K562 (cell line): Measurements from ENCODE around the gene TRIM31. TPM values are rescaled to one million over a fixed set of nuclear protein-coding genes. Genes with fewer than 3 reads are reported as not detected.

Source experiments
- ATAC-seq: fragments of 200-7000 bp; cut with Tn5 transposase; 3 replicates; pipeline ENCODE4 v1.9.1; 2020; ENCODE audit warnings: moderate library complexity
- BruUV-seq: library from RNA; stranded (reverse); fragments of 400-500 nt; replicated peaks from 2 replicates; lab custom pipeline; 2021; lab: Mats Ljungman, UMichigan
- CTCF ChIA-PET: fragments of 300-600 bp; formaldehyde crosslinking; extraction: SDS; loops from one replicate; lab custom pipeline; 2021; ENCODE audit warnings: low intra/inter-chr PET ratio; lab: Yijun Ruan, JAX
- POLR2A ChIA-PET: fragments of 300-600, 350-650 bp; sonication (Branson Sonifier 250); formaldehyde crosslinking; extraction: SDS; loops from one replicate; lab custom pipeline; 2021; ENCODE audit warnings: antibody characterized with exemption, inconsistent platforms; lab: Yijun Ruan, JAX
- DNase-seq, 4 experiments: peaks; one replicate each; pipeline versions ENCODE4 v3.0.0 to v3.0.0-alpha.2; 2011 to 2018; ENCODE audit warnings: low spot score in 3 of 4, mixed read lengths in 3 of 4; ENCODE audit errors: extremely low read depth in 1 of 4
- FAIRE-seq: peaks from 2 replicates; lab custom pipeline; 2011; peaks lifted over from hg19 to GRCh38; lab: Jason Lieb, UNC
- H2AFZ ChIP-seq: 2 replicates; pipeline ENCODE4 v1.6.0; 2011; ENCODE audit warnings: low read depth, low read length, control low read depth, inconsistent platforms
- H3K27ac ChIP-seq: fragments of 200-600 bp; 3 replicates; pipeline ENCODE4 v1.8.0; 2011; ENCODE audit warnings: low read depth, mild to moderate bottlenecking, control low read depth, inconsistent platforms, low read length, moderate library complexity, mixed read lengths; ENCODE audit errors: extremely low read depth
- H3K27me3 ChIP-seq, 2 experiments: fragments of 300-600 bp in 1 of 2; 2 replicates in 1 of 2; 3 replicates in 1 of 2; pipeline versions ENCODE4 v1.6.0 to v1.8.0; 2011; ENCODE audit warnings: inconsistent platforms in 2 of 2, low read length in 2 of 2, mild to moderate bottlenecking in 1 of 2, mixed read lengths in 1 of 2, moderate library complexity in 1 of 2; ENCODE audit not compliant: control insufficient read depth in 2 of 2, insufficient read depth in 2 of 2
- H3K36me3 ChIP-seq: fragments of 300-600 bp; 3 replicates; pipeline ENCODE4 v1.8.0; 2011; ENCODE audit warnings: mild to moderate bottlenecking, low read length, inconsistent platforms; ENCODE audit not compliant: control insufficient read depth, insufficient read depth
- H3K4me1 ChIP-seq, 2 experiments: fragments of 200-600 bp in 1 of 2; replicated peaks in 1 of 2; 2 replicates in 1 of 2; 3 replicates in 1 of 2; pipeline versions ENCODE4 v1.5.1 to v1.8.0; 2011; ENCODE audit warnings: inconsistent platforms in 2 of 2, low read length in 2 of 2, mild to moderate bottlenecking in 1 of 2, mixed read lengths in 1 of 2, moderate library complexity in 1 of 2; ENCODE audit not compliant: control insufficient read depth in 2 of 2, insufficient read depth in 2 of 2
- H3K4me2 ChIP-seq: 2 replicates; pipeline ENCODE4 v1.6.1; 2011; ENCODE audit warnings: low read length, control low read depth, inconsistent platforms, mixed read lengths; ENCODE audit not compliant: insufficient read depth
- H3K4me3 ChIP-seq: fragments of 200-600 bp; sonication (generic), shearing (Covaris generic); 2 replicates; pipeline ENCODE4 v1.5.1; 2016; ENCODE audit warnings: control low read depth, inconsistent platforms
- H3K79me2 ChIP-seq: fragments of 200-600 bp; 3 replicates; pipeline ENCODE4 v1.8.0; 2011; ENCODE audit warnings: low read length, inconsistent platforms; ENCODE audit not compliant: control insufficient read depth, insufficient read depth
- H3K9ac ChIP-seq, 2 experiments: 2 replicates each; pipeline versions ENCODE4 v1.6.0 to v1.6.1; 2011; ENCODE audit warnings: low read depth in 2 of 2, low read length in 2 of 2, control low read depth in 1 of 2, inconsistent platforms in 1 of 2, mild to moderate bottlenecking in 1 of 2, mixed read lengths in 1 of 2; ENCODE audit not compliant: insufficient read depth in 1 of 2
- H3K9me1 ChIP-seq: one replicate; pipeline ENCODE4 v1.6.0; 2011; ENCODE audit warnings: inconsistent platforms, mild to moderate bottlenecking, low read length, moderate library complexity; ENCODE audit not compliant: control insufficient read depth, insufficient read depth
- H3K9me3 ChIP-seq: replicated peaks from 2 replicates; pipeline ENCODE4 v1.5.1; 2011; ENCODE audit warnings: low read depth, low read length, inconsistent platforms; ENCODE audit not compliant: control insufficient read depth, insufficient read depth
- H4K20me1 ChIP-seq: replicated peaks from 2 replicates; pipeline ENCODE4 v1.6.1; 2011; ENCODE audit warnings: low read length, inconsistent platforms, mixed read lengths; ENCODE audit not compliant: control insufficient read depth, insufficient read depth
- DDX20 ChIP-seq: fragments of 450-650 bp; IDR thresholded peaks from 2 replicates; pipeline ENCODE4 v1.6.1; 2016; ENCODE audit warnings: missing genetic modification characterization, low read depth, mild to moderate bottlenecking, missing compliant biosample characterization, moderate library complexity
- ESRRA ChIP-seq: fragments of 450-650 bp; IDR thresholded peaks from 2 replicates; pipeline ENCODE4 v1.6.1; 2014; ENCODE audit warnings: low read depth, mild to moderate bottlenecking, moderate library complexity, borderline replicate concordance
- ESRRB ChIP-seq: fragments of 250-450 bp; sonication (Bioruptor Pico); IDR thresholded peaks from 2 replicates; pipeline ENCODE4 v1.5.0; 2020; ENCODE audit warnings: mild to moderate bottlenecking, moderate library complexity, borderline replicate concordance
- HIVEP1 ChIP-seq: fragments of 250-450 bp; sonication (Bioruptor Pico); IDR thresholded peaks from 2 replicates; pipeline ENCODE4 v1.4.0; 2020; ENCODE audit warnings: mild to moderate bottlenecking
- MXI1 ChIP-seq: IDR thresholded peaks from 2 replicates; pipeline ENCODE4 v1.6.1; 2011; ENCODE audit warnings: low read depth, mild to moderate bottlenecking, improper control_type of control experiment, low read length
- PHB2 ChIP-seq: fragments of 450-650 bp; IDR thresholded peaks from 2 replicates; pipeline ENCODE4 v1.6.1; 2017; ENCODE audit warnings: low read depth
- ZNF316 ChIP-seq: fragments of 450-650 bp; IDR thresholded peaks from 2 replicates; pipeline ENCODE4 v1.6.1; 2016
- WGBS: fragments of 100-300 bp; shearing (Covaris generic); methylation state at CpG from one replicate; pipeline ENCODE4 v1.1.6; 2016; ENCODE audit warnings: low coverage, mixed read lengths; ENCODE audit not compliant: insufficient coverage; ENCODE audit errors: missing lambda C conversion rate; 5-methylcytosine and 5-hydroxymethylcytosine counted together
- in situ Hi-C: fragments of 300-500 bp; cut with MboI; formaldehyde crosslinking; loops from 4 replicates; pipeline ENCODE4 v1.15.0; 2018; ENCODE audit warnings: inconsistent platforms, mixed read lengths
- intact Hi-C: fragments of 100-400 bp; cut with micrococcal nuclease; formaldehyde crosslinking; loops from 2 replicates; pipeline ENCODE4 v1.14.2; 2022
- polyA plus RNA-seq, 8 experiments: library from polyadenylated mRNA; depleted of rRNA in 4 of 8; stranded (reverse) in 5 of 8; unstranded in 3 of 8; fragments of >200 nt; fragmentation: Nextera tagmentation in 2 of 8; fragmentation: Illumina TruSeq in 1 of 8; extraction: Ambion mirVana in 2 of 8; extraction: Trizol in 1 of 8; gene quantifications; 2 replicates each; pipeline versions ENCODE4 v1.2.1 to v1.2.3, GENCODE V29; 2011 to 2014; ENCODE audit warnings: inconsistent platforms in 1 of 8, missing spikeins in 1 of 8
- total RNA-seq, 7 experiments: library from RNA; depleted of rRNA in 6 of 7; stranded (reverse); fragments of >200 nt in 6 of 7; fragmentation: Illumina TruSeq in 2 of 7; extraction: Trizol in 2 of 7; gene quantifications; 2 replicates each; pipeline versions ENCODE4 v1.2.1 to v1.2.3, GENCODE V29; 2011 to 2021; ENCODE audit warnings: low replicate concordance in 1 of 7
- TF ChIP-seq, protein P1 (sequence below): fragments of 250-450 bp; sonication (Bioruptor Pico); IDR thresholded peaks from 2 replicates; pipeline ENCODE4 v1.6.1; 2021; ENCODE audit warnings: mild to moderate bottlenecking
- TF ChIP-seq, protein P2 (sequence below): fragments of 250-450 bp; sonication (Bioruptor Pico); IDR thresholded peaks from 2 replicates; pipeline ENCODE4 v1.5.0; 2021; ENCODE audit warnings: mild to moderate bottlenecking, borderline replicate concordance

The TRIM31 gene
- total and polyA plus RNA-seq, 9 of the 15 experiments (the other 6 are each of a cell fraction or from before 2014, with no cell fraction given): not detected

DNA sequence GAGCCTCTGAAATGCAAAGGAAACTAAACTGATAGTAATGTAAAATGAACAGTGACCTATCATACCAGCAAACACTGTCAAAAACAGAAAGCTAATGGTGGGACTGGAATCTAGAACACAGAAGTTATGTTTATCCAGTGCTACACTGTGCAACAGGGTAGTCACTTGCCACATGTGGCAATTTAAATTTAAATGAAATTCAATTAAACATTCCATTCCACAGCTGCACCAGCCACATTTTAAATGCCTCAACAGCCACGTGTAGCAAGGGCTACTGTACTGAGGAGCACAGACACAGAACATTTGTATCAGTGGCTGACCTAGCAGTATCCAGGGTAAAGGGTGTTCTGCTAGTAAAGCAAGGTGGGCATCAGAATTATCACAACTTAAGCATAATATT, 57.4 kb downstream of the TRIM31 start:
- Histone ChIP-seq H3K4me3 (no peak overlapping the region), H3K36me3 (peaks cover 18% of the 10 kb centered on the region; the same call in 2 of the 3 replicates), H3K79me2 (peaks cover 13% of the 10 kb centered on the region), H2AFZ (no peak overlapping the region), H3K9me3 (no peaks in the 10 kb centered on the region), H3K9ac (no peak overlapping the region), H3K4me2 (no peak overlapping the region), H3K4me1 (peaks cover 0 to 7% of the 10 kb centered on the region in 2 experiments; a peak in 2 of 5 replicates), H3K27ac (no peak overlapping the region), H4K20me1 (no peaks in the 10 kb centered on the region), H3K9me1 (no peaks in the 10 kb centered on the region), H3K27me3 (no peaks in the 10 kb centered on the region)
- ATAC-seq: no peak
- TF ChIP-seq ESRRA (no peak), ZNF316 (no peak), MXI1 (no peak), ESRRB (CRISPR knock-in tag) (no peak), HIVEP1 (CRISPR knock-in tag) (no peak), PHB2 (no peak), DDX20 (tag) (no peak)
- TF ChIP-seq, protein P1, sequence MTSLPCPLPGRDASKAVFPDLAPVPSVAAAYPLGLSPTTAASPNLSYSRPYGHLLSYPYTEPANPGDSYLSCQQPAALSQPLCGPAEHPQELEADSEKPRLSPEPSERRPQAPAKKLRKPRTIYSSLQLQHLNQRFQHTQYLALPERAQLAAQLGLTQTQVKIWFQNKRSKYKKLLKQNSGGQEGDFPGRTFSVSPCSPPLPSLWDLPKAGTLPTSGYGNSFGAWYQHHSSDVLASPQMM: no peak
- TF ChIP-seq, protein P2, sequence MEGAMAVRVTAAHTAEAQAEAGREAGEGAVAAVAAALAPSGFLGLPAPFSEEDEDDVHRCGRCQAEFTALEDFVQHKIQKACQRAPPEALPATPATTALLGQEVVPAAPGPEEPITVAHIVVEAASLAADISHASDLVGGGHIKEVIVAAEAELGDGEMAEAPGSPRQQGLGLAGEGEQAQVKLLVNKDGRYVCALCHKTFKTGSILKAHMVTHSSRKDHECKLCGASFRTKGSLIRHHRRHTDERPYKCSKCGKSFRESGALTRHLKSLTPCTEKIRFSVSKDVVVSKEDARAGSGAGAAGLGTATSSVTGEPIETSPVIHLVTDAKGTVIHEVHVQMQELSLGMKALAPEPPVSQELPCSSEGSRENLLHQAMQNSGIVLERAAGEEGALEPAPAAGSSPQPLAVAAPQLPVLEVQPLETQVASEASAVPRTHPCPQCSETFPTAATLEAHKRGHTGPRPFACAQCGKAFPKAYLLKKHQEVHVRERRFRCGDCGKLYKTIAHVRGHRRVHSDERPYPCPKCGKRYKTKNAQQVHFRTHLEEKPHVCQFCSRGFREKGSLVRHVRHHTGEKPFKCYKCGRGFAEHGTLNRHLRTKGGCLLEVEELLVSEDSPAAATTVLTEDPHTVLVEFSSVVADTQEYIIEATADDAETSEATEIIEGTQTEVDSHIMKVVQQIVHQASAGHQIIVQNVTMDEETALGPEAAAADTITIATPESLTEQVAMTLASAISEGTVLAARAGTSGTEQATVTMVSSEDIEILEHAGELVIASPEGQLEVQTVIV (CRISPR knock-in tag): no peak
- no peak for DNase-seq
- 11% methylated on average over 1 of the region's 1 CpG for WGBS
- CTCF ChIA-PET: no interaction called here
- no TSS peak for BruUV-seq
- intact Hi-C loops: no loop called here
- POLR2A ChIA-PET: interaction anchor here (0.5 to 1.1 kb wide), 2 partner anchors 11 to 1568 kb away, joined by 3 read pairs; partner anchors contain the start of gene PPP1R11
- in situ Hi-C loops: no loop called here
- FAIRE-seq: no peak
